Ecto neural progenitor cell (in vitro differentiated cells): Measurements from ENCODE around the gene PTGFRN.
A peak's percentile ranks its signal among the peaks of the same experiment; 100 is the strongest.
"Not testable (repeated sequence)": the region's sequence is repeated elsewhere in the genome, so short reads cannot be mapped to it uniquely, and the experiment has no call there.

Experiments used
- DNase-seq: peaks from one replicate; pipeline ENCODE4 v3.0.0-alpha.2; 2018; ENCODE audit warnings: low spot score

PTGFRN gene

GRCh38 chr1:116909512-116910378 lies at the start of gene PTGFRN:
Gene PTGFRN, plus strand, starts transcription at chr1:116909916. Its CDS starts 288 bp downstream, at chr1:116910204.
- DNase-seq, result peak; percentile 86

GRCh38 chr1:116860167-116860566 lies 49.5 kb upstream of the PTGFRN start:
- DNase-seq, result not testable (repeated sequence)

GRCh38 chr1:116861137-116861536 lies 48.6 kb upstream of the PTGFRN start:
- DNase-seq, result no peak

- DNase-seq, result not testable (repeated sequence)
Observed at GRCh38 chr1:116863031-116863430, 46.7 kb upstream of the PTGFRN start.

- not testable (repeated sequence) for DNase-seq
Observed at GRCh38 chr1:116866478-116866877, 43.2 kb upstream of the PTGFRN start.

- no peak for DNase-seq
Observed at GRCh38 chr1:116868385-116868784, 41.3 kb upstream of the PTGFRN start.

- DNase-seq, result no peak
Observed at GRCh38 chr1:116869611-116870010, 40.1 kb upstream of the PTGFRN start.

- DNase-seq, result no peak
Observed at GRCh38 chr1:116870300-116870699, 39.4 kb upstream of the PTGFRN start.

GRCh38 chr1:116871779-116872146 lies 38.0 kb upstream of the PTGFRN start:
- no peak for DNase-seq

- no peak for DNase-seq
Observed at GRCh38 chr1:116873680-116874271, 35.9 kb upstream of the PTGFRN start.

GRCh38 chr1:116874733-116875249 lies 34.9 kb upstream of the PTGFRN start:
- no peak for DNase-seq

- DNase-seq, result no peak
Observed at GRCh38 chr1:116875391-116875790, 34.3 kb upstream of the PTGFRN start.

- not testable (repeated sequence) for DNase-seq
Observed at GRCh38 chr1:116875946-116876345, 33.8 kb upstream of the PTGFRN start.

- DNase-seq, result no peak
Observed at GRCh38 chr1:116877141-116877818, 32.4 kb upstream of the PTGFRN start.

- DNase-seq, result peak; percentile 74
Observed at GRCh38 chr1:116878804-116879477, 30.8 kb upstream of the PTGFRN start.

- DNase-seq, result peak; percentile 49
Observed at GRCh38 chr1:116879478-116880133, 30.1 kb upstream of the PTGFRN start.

- DNase-seq, result no peak
Observed at GRCh38 chr1:116880917-116881316, 28.8 kb upstream of the PTGFRN start.

- peak; percentile 51 for DNase-seq
Observed at GRCh38 chr1:116881879-116882520, 27.7 kb upstream of the PTGFRN start.

- no peak for DNase-seq
Observed at GRCh38 chr1:116882866-116883265, 26.9 kb upstream of the PTGFRN start.

- DNase-seq, result no peak
Observed at GRCh38 chr1:116886291-116886878, 23.3 kb upstream of the PTGFRN start.

- no peak for DNase-seq
Observed at GRCh38 chr1:116887212-116887611, 22.5 kb upstream of the PTGFRN start.
